KOPT-K1 (cell line): Measurements from ENCODE around the gene FER.

Experiments used
- H3K27ac ChIP-seq: fragments of 200-600 bp; sonication (generic); 2 replicates; pipeline ENCODE4 v1.5.1; 2016; ENCODE audit warnings: antibody characterized with exemption, mild to moderate bottlenecking, low read depth, low read length; ENCODE audit not compliant: poor library complexity, severe bottlenecking
- H3K36me3 ChIP-seq: fragments of 200-600 bp; sonication (generic); 2 replicates; pipeline ENCODE4 v1.5.1; 2017; ENCODE audit warnings: antibody characterized with exemption, mild to moderate bottlenecking, low read length, moderate library complexity; ENCODE audit not compliant: insufficient read depth
- H3K9me3 ChIP-seq: fragments of 200-600 bp; sonication (generic); 2 replicates; pipeline ENCODE4 v1.5.1; 2017; ENCODE audit warnings: antibody characterized with exemption, low read length, mild to moderate bottlenecking; ENCODE audit not compliant: insufficient read depth, poor library complexity, severe bottlenecking

FER gene

DNA sequence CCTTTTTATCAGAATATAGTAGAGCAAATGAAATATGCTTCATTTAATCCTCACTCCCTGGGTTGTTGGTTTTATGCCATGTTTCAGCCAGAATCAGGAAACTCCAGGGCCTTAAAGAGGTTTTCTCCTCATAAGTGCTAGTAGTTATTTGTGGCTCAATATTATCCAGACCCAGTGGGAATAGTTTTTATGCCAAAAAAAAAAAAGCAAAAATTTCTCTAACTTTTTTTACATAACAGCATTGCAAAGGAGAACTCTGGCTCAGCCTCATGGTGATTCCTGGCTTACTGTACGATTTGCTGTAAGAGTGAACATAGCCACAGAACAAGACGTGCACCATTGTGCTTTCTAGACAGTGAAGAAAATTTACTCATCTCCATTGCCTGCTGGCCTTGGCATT is 429.5 kb downstream of the FER start:
- no peaks in the 10 kb centered on the region for H3K9me3 ChIP-seq

DNA sequence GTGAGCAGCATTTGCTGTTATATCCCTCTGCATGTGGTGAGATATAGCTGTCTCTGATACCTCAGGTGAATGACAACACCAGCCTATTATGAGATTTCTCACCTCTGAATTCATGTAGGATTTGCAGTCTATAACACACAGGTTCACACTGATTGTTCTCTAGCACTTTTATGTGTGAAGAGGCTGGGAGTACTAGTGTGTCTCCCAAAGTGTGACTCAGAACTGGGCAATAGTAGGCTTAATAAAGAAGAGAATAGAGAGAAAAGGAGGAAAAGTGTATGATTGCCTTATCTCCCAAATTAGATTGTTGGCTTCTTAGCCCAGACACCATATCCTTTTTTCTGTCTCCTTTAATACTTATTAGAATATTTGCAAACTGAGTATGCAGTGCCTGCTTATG is 430.1 kb downstream of the FER start:
- H3K9me3 ChIP-seq, result no peaks in the 10 kb centered on the region
- no peaks in the 10 kb centered on the region for H3K36me3 ChIP-seq
- no peak overlapping the region for H3K27ac ChIP-seq

More for the DNA sequence above, 429.5 kb downstream of the FER start:
- Histone ChIP-seq H3K36me3 (no peaks in the 10 kb centered on the region), H3K27ac (no peak overlapping the region)

DNA sequence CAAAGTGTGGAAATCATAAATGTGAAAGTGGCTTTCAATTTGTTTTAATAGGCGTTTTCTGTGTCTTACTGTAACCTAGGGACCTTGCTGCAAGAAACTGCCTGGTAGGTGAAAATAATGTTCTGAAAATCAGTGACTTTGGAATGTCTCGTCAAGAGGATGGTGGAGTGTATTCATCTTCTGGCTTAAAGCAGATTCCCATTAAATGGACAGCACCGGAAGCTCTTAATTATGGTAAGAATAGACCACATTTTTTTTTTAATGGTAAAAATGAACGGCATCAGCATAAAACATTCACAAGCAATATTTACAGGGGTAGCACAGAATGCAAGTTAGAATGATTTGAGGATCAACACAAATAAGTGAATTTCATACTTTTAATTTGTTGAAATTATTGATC is 433.0 kb downstream of the FER start:
- H3K9me3 ChIP-seq, result no peaks in the 10 kb centered on the region
- no peaks in the 10 kb centered on the region for H3K36me3 ChIP-seq
- no peak overlapping the region for H3K27ac ChIP-seq

DNA sequence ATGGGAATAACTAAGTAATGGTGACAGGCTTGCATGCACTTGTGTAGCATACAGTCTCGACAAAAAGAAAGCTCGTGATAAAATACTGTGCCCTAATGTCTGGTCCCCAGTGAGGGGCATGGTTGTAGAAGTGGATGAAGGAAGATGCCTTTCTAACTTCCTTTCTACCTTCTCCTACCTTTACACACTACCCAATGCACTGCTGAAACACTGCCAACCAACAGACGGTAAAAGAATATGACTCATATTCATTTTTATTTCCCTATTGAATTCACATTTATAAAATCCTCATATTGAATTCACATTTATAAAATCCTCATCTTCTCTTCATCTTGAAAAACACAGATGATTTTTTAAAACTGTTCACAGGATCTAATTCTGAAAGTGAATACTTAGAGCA is 439.1 kb downstream of the FER start:
- H3K27ac ChIP-seq, result no peak overlapping the region
- H3K36me3 ChIP-seq, result peaks cover 4% of the 10 kb centered on the region; the same call in 1 of the 2 replicates
- H3K9me3 ChIP-seq, result no peaks in the 10 kb centered on the region

DNA sequence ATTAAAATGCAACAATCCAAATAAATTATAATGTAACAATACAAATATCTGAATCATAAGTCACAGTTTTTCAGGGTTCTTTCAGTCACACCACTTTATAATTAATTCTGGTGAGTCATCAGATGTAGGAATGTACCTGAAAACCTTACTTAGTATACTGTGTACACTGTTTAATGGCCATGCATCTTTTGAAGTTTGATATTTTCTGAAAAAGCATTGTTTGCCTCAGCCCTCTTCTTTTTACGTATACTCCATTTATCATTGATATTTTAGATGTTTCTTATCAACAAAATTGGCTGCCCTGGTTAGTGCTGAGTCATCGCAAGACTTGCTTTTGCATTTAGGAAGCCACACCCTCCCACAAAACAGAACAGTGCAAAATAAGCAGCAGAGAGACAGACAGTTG is 443.5 kb downstream of the FER start:
- H3K36me3 ChIP-seq, result peaks cover under 1% of the 10 kb centered on the region; the same call in 1 of the 2 replicates
- H3K27ac ChIP-seq, result no peak overlapping the region
- H3K9me3 ChIP-seq, result no peaks in the 10 kb centered on the region

DNA sequence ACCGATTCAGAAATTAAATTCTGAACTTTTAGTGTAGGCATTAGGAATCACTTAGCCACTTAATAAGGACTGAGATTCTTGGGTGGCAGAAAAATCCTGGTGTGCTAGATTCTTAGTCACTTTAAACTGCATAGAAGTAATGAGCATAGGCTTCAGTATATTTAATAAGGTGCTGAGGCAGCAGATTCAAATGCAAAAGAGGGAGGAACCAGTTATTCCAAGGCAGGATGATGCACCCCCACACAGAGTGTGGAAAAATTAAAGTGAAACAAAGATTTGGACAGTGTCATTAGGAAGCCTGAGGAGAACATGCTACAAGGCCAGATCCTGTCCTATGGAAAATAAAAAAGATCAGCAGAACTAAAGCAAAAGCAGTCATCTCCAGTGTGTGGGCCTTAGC is 444.3 kb downstream of the FER start:
- Histone ChIP-seq H3K36me3 (no peaks in the 10 kb centered on the region), H3K9me3 (no peaks in the 10 kb centered on the region), H3K27ac (no peak overlapping the region)

DNA sequence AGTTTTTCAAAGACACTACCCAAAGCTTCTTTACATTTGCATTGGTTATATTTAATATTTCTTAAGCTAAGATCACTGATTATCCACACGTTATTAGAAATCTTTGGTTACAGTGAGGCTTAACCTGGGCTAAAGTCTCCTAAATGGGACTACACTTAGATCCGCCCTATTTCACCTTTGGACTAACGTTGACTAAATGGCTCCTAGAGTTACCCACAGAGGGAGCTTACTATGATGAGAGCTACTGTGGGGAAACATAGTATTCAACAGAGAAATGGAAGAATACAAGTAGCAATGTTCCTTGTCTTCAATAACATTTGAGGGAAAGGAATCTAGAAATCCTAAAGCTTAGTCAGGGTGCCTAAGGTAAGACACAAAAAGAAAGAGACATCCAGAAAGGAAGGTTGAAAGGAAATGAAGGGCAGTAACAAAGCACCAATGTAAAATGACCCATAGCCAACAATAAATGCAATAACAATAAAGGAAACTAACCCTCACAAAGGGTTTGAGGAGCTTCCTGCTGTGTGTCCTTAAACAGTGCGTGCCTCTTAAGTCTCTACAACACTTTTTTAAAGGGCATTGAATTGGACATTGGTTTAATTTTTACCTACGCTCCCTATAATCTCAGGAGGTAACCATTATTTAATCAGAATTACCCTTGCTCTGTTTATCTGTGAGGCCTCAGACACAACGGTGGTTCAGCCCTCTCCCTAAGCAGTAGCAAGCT is 445.0 kb downstream of the FER start:
- H3K27ac ChIP-seq, result no peak overlapping the region
- H3K36me3 ChIP-seq, result no peaks in the 10 kb centered on the region
- H3K9me3 ChIP-seq, result no peaks in the 10 kb centered on the region

DNA sequence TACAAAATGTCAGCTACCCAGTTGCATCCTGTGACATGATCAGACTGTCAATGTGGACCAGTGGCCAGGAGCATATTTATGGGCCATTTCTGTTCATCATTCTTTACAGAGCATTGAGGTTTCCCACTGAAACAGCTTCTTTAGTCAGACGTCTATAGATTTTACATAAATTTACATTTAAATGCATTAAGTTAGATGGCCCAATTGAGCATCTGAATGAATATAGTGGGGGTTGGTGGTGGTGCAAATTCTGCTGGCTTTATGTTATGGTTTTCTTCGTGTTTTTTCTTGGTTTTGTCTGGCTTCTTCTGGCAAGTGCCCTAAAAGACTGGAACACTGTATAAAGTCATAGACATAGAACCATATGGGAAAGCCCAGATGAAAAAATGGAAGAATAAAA is 448.0 kb downstream of the FER start:
- Histone ChIP-seq H3K36me3 (no peaks in the 10 kb centered on the region), H3K27ac (no peak overlapping the region), H3K9me3 (no peaks in the 10 kb centered on the region)

DNA sequence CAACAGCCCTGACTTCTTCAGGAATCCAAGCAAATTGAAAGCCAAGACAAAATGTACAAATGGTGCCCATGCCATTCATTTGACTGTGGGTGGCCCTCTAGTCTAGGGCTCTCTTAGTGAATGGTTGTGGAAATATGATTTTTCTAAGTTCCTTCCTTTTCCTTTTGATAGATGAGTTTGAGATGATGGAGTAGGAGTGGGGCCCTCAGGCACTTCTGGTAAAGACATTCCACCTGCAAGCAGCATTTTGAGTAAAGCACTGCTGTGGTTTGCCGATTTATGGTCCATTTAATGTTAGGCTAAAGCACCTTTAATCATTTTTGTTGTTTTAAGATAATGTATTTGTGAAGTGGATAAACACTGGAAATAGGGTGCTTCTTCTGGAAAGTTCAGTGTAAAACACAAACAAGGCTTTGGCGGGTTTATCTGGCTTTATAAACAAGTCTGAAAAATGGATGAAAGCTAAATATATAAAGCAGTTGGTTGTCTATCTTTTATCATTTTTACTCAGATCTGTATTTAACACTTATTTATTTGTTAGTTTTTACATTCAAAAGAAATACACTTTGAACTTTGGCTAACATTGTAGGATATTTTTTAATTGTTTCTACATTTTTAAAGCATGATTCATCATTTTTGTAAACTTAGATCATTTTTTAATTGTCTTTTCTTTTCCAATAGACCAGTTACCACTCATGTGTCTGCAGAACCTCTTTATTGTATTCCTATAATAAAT is 448.6 kb downstream of the FER start:
- no peaks in the 10 kb centered on the region for H3K36me3 ChIP-seq
- no peaks in the 10 kb centered on the region for H3K9me3 ChIP-seq
- no peak overlapping the region for H3K27ac ChIP-seq

DNA sequence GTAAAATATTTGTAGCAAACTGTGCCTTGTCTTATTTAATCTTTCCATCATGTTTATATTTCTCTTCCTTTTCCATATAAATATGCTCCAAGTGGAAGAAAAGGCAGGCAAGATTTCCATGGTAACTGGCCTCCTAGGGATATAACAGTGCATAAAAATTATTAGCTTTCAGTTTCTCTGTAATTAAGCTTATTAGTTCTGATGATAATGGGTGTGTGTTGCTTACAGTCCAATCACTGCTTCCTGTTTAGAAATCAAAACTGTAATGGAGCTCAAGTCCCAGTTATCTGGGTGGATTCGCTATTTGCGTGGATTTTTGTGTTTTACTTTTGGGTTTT is 449.1 kb downstream of the FER start:
- Histone ChIP-seq H3K9me3 (no peaks in the 10 kb centered on the region), H3K27ac (no peak overlapping the region), H3K36me3 (no peaks in the 10 kb centered on the region)

DNA sequence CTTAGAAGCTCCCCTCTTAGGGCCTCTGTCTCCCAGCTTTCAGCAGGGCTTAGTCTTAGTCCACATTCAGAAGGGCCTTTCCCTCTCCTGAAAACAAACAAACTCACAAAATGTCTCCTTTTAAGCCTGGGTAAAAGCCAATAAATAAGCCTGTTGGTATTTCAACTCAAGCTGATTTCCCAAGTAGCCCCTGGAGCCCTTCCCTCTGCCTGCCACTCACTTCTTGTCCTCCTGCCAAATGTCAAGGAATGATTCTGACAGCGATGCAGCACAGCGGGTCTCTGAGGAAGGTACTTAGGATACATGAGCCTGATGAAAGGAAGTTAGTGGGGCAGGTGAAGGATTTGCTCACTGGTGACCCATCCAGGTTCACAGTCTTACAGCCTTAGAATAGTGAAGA is 451.6 kb downstream of the FER start:
- Histone ChIP-seq H3K36me3 (no peaks in the 10 kb centered on the region), H3K27ac (no peak overlapping the region), H3K9me3 (no peaks in the 10 kb centered on the region)

DNA sequence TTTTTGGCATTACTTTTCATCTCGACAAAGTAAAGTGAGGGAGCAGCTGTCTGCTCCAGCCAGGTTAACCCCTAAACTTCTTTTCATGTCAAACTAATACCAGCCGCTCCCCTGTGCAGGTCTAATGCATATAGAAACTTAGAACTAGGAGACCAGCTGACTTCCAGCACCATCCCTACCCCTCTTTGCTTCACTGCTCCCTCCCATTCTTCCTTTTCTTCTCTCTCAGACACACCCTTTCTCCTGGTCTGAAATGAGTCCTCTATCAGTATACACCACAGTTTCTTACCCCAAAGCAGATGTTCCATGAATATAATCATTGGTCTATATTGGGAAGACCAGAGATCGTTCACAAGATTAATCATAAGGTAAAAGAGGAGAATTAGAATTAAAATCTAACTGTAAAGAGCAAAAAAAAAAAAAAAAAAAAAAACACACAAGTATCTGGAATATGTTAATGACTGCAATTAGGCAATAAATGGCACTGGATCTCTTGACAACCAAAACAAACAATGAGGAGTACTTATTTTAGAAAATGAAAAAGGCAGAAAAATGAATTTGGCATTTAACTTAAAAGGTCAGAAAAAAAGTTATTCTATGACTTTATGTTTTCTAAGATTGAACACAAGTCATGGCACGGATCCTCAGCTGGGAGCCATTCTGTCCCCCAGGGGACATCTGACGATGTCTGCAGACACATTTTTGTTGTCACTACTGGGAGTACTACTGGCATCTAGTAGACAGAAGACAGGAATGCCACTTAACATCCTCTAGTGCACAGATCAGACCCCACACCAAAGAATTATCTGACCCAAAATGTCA is 452.3 kb downstream of the FER start:
- Histone ChIP-seq H3K27ac (no peak overlapping the region), H3K36me3 (no peaks in the 10 kb centered on the region), H3K9me3 (peaks cover 5% of the 10 kb centered on the region)

DNA sequence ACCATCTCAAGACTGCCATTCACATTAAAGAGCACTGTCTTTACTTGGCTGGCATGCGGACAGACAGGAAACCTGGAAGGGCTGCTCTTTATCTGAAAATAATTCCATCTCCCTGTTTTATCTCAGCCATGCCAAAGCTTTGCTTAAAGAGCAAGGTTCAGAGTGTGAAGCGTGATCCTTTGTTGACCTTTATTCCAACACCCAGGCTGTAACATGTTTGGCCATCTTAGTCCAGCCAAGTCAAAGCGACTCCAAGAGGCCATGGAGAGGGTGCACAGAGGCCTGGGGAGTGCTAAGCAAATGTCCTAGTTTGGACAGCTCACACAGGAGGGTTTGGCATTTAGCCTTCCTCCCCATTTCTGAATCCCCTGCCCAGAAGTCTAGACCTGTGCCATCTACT is 467.3 kb downstream of the FER start:
- no peaks in the 10 kb centered on the region for H3K9me3 ChIP-seq
- H3K36me3 ChIP-seq, result no peaks in the 10 kb centered on the region
- no peak overlapping the region for H3K27ac ChIP-seq

DNA sequence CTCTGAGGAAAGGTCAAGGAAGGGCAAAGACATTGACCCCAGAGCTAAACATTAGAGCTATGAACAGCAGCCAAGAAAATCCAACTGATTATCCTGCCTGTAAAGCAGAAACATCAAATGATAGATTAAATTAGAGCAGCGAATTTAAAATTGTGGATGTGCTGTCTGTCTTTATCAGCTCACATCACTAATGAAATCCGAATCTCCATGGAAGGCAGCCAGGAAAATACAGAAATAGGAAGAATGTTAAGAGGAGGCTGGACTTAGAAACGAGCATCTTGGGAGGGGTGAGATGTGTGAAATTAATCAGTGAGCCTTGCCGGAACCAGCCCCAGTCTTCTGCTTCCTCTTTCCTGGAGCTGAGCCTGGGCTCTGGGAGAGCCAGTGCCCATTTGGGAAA is 471.1 kb downstream of the FER start:
- H3K36me3 ChIP-seq, result no peaks in the 10 kb centered on the region
- H3K27ac ChIP-seq, result no peak overlapping the region
- no peaks in the 10 kb centered on the region for H3K9me3 ChIP-seq

DNA sequence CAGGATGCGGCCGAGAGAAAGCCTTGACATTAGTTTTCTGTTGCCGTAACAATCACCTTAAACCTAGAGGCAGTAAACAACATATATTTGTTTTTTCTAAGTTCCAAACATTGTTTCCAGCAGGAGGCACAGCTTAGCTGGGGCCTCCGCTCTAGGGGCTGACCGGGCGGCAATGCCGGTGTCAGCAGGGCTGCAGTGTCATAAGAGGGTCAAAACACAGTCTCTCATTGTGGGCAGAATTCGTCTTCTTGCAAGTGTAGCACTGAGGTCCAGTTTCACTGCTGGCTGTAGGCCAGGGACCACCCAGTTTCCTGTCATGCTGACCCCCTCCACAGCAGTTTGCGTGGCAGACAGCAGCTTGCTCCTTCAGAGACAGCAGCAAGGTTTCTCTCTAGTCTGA is 475.8 kb downstream of the FER start:
- no peak overlapping the region for H3K27ac ChIP-seq
- no peaks in the 10 kb centered on the region for H3K9me3 ChIP-seq
- no peaks in the 10 kb centered on the region for H3K36me3 ChIP-seq
